Endodermal cell (in vitro differentiated cells): ENCODE results near the gene IL1RN. TPM values are rescaled to one million over a fixed set of nuclear protein-coding genes. Genes with fewer than 3 reads are reported as not detected.

Experiments used
- DNase-seq: peaks from one replicate; pipeline ENCODE4 v3.0.0-alpha.2; 2017
- H3K27ac ChIP-seq: 2 replicates; pipeline ENCODE4 v1.5.1; 2013; ENCODE audit warnings: mild to moderate bottlenecking, low read depth, low read length, moderate library complexity
- H3K27me3 ChIP-seq: 2 replicates; pipeline ENCODE4 v1.6.1; 2013; ENCODE audit warnings: mild to moderate bottlenecking, low read length, moderate library complexity; ENCODE audit not compliant: insufficient read depth, control insufficient read depth, poor library complexity, severe bottlenecking
- H3K36me3 ChIP-seq: 2 replicates; pipeline ENCODE4 v1.7.0; 2013; ENCODE audit warnings: mild to moderate bottlenecking, low read length, moderate library complexity; ENCODE audit not compliant: control insufficient read depth, insufficient read depth
- H3K4me1 ChIP-seq: one replicate; pipeline ENCODE4 v1.7.0; 2013; ENCODE audit warnings: low read length; ENCODE audit not compliant: control insufficient read depth, insufficient read depth
- H3K4me3 ChIP-seq: 2 replicates; pipeline ENCODE4 v1.5.1; 2013; ENCODE audit warnings: mild to moderate bottlenecking, low read length, moderate library complexity
- H3K9ac ChIP-seq: 2 replicates; pipeline ENCODE4 v1.6.1; 2013; ENCODE audit warnings: mild to moderate bottlenecking, low read length, moderate library complexity; ENCODE audit not compliant: poor library complexity, severe bottlenecking; ENCODE audit errors: extremely low read depth
- H3K9me3 ChIP-seq: 2 replicates; pipeline ENCODE4 v1.6.1; 2013; ENCODE audit warnings: mild to moderate bottlenecking, low read length, moderate library complexity; ENCODE audit not compliant: control insufficient read depth
- H3K27ac Mint-ChIP-seq: 2 replicates; pipeline ENCODE4 v1.8.0; 2020; ENCODE audit warnings: mixed read lengths
- H3K27me3 Mint-ChIP-seq: 2 replicates; pipeline ENCODE4 v1.8.0; 2021; ENCODE audit warnings: mild to moderate bottlenecking, mixed read lengths; ENCODE audit not compliant: insufficient read depth
- H3K36me3 Mint-ChIP-seq: 2 replicates; pipeline ENCODE4 v1.8.0; 2020; ENCODE audit warnings: low read depth, mixed read lengths
- H3K4me1 Mint-ChIP-seq: 2 replicates; pipeline ENCODE4 v1.8.0; 2020; ENCODE audit warnings: mixed read lengths
- H3K4me3 Mint-ChIP-seq: 2 replicates; pipeline ENCODE4 v1.8.0; 2020; ENCODE audit warnings: mild to moderate bottlenecking, moderate library complexity, mixed read lengths
- H3K9me3 Mint-ChIP-seq: 2 replicates; pipeline ENCODE4 v1.8.0; 2020; ENCODE audit warnings: mild to moderate bottlenecking, mixed read lengths
- CTCF ChIP-seq: fragments of 200-600 bp; sonication (generic); conservative IDR thresholded peaks from 2 replicates; pipeline ENCODE4 v1.5.0; 2021; ENCODE audit warnings: antibody characterized with exemption, mild to moderate bottlenecking
- WGBS, 2 experiments: methylation state at CpG; one replicate each; pipeline versions ENCODE4 v1.1.5 to v1.1.7; 2013; ENCODE audit warnings: missing lambda C conversion rate in 2 of 2, mixed read lengths in 1 of 2; ENCODE audit not compliant: insufficient coverage in 1 of 2, insufficient read length in 1 of 2; 5-methylcytosine and 5-hydroxymethylcytosine counted together
- total RNA-seq, 2 donors: library from RNA; stranded (reverse); fragmentation: NEBNext Ultra II Directional in 1 of 2; extraction: Animal tissue kit (Norgen Biotek cat#: 25700) in 1 of 2; gene quantifications; 2 replicates in 1 of 2; 3 replicates in 1 of 2; pipeline ENCODE4 v1.2.1, GENCODE V29; 2021

The IL1RN gene
- total RNA-seq, 2 donors from 2014 or later: not detected

- no peaks in the 10 kb centered on the region for H3K9me3 ChIP-seq
- H3K4me3 ChIP-seq: no peak overlapping the region
- no peaks in the 10 kb centered on the region for H3K9me3 Mint-ChIP-seq
- peaks cover 89% of the 10 kb centered on the region for H3K27me3 ChIP-seq
- no peaks in the 10 kb centered on the region for H3K4me1 ChIP-seq
- H3K4me3 Mint-ChIP-seq: no peak overlapping the region
- no peaks in the 10 kb centered on the region for H3K36me3 ChIP-seq
- no peak overlapping the region for H3K27ac Mint-ChIP-seq
- H3K27me3 Mint-ChIP-seq: peaks cover 20% of the 10 kb centered on the region
- DNase-seq: no peak
- no peaks in the 10 kb centered on the region for H3K4me1 Mint-ChIP-seq
- H3K27ac ChIP-seq: no peak overlapping the region
- TF ChIP-seq CTCF: no peak
- H3K9ac ChIP-seq: no peak overlapping the region
- H3K36me3 Mint-ChIP-seq: no peaks in the 10 kb centered on the region
Observed at GRCh38 chr2:113088213-113088992, 39.0 kb upstream of the IL1RN start.

DNA sequence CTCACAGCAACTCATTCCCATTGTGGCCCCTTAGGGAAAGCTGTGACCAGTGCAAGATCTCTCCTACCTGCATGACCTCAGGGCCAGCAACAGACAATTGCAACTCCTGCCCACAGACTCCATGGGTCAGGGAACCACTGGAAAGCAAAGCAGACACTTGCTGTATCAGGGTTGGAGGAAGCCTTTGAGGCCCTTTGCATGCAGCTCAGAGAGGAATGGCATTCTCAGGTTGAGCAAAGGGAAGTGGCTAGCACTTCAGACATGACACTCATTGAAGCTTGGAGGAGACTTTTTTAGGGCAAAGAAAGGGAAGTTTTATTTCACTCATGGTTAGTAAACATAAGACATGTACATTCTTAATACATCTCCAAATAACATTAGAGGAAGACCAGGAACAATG, 37.5 kb upstream of the IL1RN start:
- DNase-seq: no peak
- Mint-ChIP-seq H3K4me3 (no peak overlapping the region), H3K9me3 (peaks cover under 1% of the 10 kb centered on the region), H3K4me1 (no peaks in the 10 kb centered on the region), H3K36me3 (no peaks in the 10 kb centered on the region), H3K27ac (no peak overlapping the region), H3K27me3 (peaks cover 20% of the 10 kb centered on the region)
- Histone ChIP-seq H3K4me1 (no peaks in the 10 kb centered on the region), H3K27me3 (peaks cover 87% of the 10 kb centered on the region), H3K36me3 (no peaks in the 10 kb centered on the region), H3K27ac (no peak overlapping the region), H3K9me3 (peaks cover 8% of the 10 kb centered on the region), H3K4me3 (no peak overlapping the region), H3K9ac (no peak overlapping the region)
- no peak for TF ChIP-seq CTCF

GRCh38 chr2:113091231-113091896, 36.0 kb upstream of the IL1RN start:
- Mint-ChIP-seq H3K27me3 (peaks cover 18% of the 10 kb centered on the region), H3K4me1 (no peaks in the 10 kb centered on the region), H3K9me3 (peaks cover 10% of the 10 kb centered on the region), H3K36me3 (no peaks in the 10 kb centered on the region), H3K4me3 (no peak overlapping the region), H3K27ac (no peak overlapping the region)
- no peak for TF ChIP-seq CTCF
- no peak overlapping the region for H3K9ac ChIP-seq
- H3K27me3 ChIP-seq: peaks cover 77% of the 10 kb centered on the region
- no peak for DNase-seq
- H3K4me1 ChIP-seq: no peaks in the 10 kb centered on the region
- H3K4me3 ChIP-seq: no peak overlapping the region
- WGBS, 2 experiments: 83 to 95% methylated on average over 4 of the region's 4 CpGs
- H3K27ac ChIP-seq: no peak overlapping the region
- no peaks in the 10 kb centered on the region for H3K36me3 ChIP-seq
- peaks cover 13% of the 10 kb centered on the region for H3K9me3 ChIP-seq
